ENCODE data around the gene CDH8.

CDH8 gene

GRCh38 chr16:62022688-62023087 lies 13.6 kb downstream of the CDH8 start:
- in situ Hi-C loops (cut with HindIII; ENCODE audit: low pct_ligation_motif_present, low sequenced_read_pairs), result no loop called here
- TF ChIP-seq, protein P1, sequence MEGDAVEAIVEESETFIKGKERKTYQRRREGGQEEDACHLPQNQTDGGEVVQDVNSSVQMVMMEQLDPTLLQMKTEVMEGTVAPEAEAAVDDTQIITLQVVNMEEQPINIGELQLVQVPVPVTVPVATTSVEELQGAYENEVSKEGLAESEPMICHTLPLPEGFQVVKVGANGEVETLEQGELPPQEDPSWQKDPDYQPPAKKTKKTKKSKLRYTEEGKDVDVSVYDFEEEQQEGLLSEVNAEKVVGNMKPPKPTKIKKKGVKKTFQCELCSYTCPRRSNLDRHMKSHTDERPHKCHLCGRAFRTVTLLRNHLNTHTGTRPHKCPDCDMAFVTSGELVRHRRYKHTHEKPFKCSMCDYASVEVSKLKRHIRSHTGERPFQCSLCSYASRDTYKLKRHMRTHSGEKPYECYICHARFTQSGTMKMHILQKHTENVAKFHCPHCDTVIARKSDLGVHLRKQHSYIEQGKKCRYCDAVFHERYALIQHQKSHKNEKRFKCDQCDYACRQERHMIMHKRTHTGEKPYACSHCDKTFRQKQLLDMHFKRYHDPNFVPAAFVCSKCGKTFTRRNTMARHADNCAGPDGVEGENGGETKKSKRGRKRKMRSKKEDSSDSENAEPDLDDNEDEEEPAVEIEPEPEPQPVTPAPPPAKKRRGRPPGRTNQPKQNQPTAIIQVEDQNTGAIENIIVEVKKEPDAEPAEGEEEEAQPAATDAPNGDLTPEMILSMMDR (IDR thresholded peaks at IDR 0.05; ENCODE audit: low read depth, low read length, missing control alignments), result no peak

GRCh38 chr16:62021161-62021581 lies 15.1 kb downstream of the CDH8 start:
- DNase-seq, result no peak
- no peak overlapping the region for H3K27ac ChIP-seq
- TF ChIP-seq, protein P1 (IDR thresholded peaks at IDR 0.05; ENCODE audit: low read depth, low read length, missing control alignments), result no peak
- no peaks in the 10 kb centered on the region for H3K27me3 ChIP-seq (replicated peaks)
- H3K36me3 ChIP-seq (replicated peaks), result no peaks in the 10 kb centered on the region
- H3K4me3 ChIP-seq (ENCODE audit: low read depth, low read length), result no peak overlapping the region
- in situ Hi-C loops (cut with HindIII; ENCODE audit: low pct_ligation_motif_present, low sequenced_read_pairs), result no loop called here

More at GRCh38 chr16:62022688-62023087, 13.6 kb downstream of the CDH8 start:
- Histone ChIP-seq H3K27me3 (replicated peaks) (no peaks in the 10 kb centered on the region), H3K4me3 (ENCODE audit: low read depth, low read length) (no peak overlapping the region), H3K27ac (no peak overlapping the region), H3K36me3 (replicated peaks) (no peaks in the 10 kb centered on the region)
- DNase-seq, result no peak

DNA sequence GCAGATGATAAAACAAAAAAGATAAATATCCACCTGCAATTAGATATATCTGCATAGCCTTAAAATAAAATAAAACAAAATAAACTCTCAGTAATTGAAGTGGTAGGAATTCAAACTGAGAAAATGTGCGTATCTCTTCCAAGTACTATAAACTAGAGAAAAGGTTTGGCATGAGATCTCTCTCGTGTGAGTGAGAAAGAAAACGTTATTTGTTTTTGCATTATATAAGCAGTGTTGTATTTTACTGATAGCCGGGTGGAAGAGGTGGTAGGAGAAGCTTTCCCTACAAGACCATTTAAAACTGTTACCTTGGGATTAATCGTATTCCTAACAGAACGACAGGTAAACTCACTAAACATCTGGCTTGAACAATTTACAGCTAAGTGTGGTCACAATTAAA lies 15.6 kb downstream of the CDH8 start:
- Histone ChIP-seq H3K27ac (no peak overlapping the region), H3K4me3 (ENCODE audit: low read depth, low read length) (no peak overlapping the region), H3K36me3 (replicated peaks) (no peaks in the 10 kb centered on the region), H3K27me3 (replicated peaks) (no peaks in the 10 kb centered on the region)
- TF ChIP-seq, protein P1 (IDR thresholded peaks at IDR 0.05; ENCODE audit: low read depth, low read length, missing control alignments), result no peak
- DNase-seq, result no peak
- in situ Hi-C loops (cut with HindIII; ENCODE audit: low pct_ligation_motif_present, low sequenced_read_pairs), result no loop called here

DNA sequence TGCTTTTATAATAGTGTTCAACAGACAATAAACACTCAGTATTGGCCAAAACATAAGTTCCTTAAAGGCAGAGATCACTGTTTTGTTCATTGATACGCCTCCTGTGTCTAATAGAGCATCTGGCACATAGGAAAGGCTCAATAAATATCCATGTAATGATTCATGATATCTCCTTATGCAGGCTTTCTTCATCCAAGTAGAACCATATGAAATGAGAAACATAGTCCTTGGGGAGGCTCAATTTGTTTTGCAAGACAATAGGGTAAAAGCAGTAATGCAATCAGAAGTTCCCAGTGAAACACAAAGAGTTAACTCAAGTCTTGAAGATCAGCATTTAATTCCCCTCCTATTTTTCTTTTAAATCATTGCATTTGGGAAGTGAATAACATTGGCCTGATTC lies 16.4 kb downstream of the CDH8 start:
- no peak overlapping the region for H3K27ac ChIP-seq
- TF ChIP-seq, protein P1 (IDR thresholded peaks at IDR 0.05; ENCODE audit: low read depth, low read length, missing control alignments), result no peak
- H3K4me3 ChIP-seq (ENCODE audit: low read depth, low read length), result no peak overlapping the region
- DNase-seq, result no peak
- H3K36me3 ChIP-seq (replicated peaks), result no peaks in the 10 kb centered on the region
- H3K27me3 ChIP-seq (replicated peaks), result no peaks in the 10 kb centered on the region
- in situ Hi-C loops (cut with HindIII; ENCODE audit: low pct_ligation_motif_present, low sequenced_read_pairs), result no loop called here

GRCh38 chr16:62018301-62019060 lies 17.8 kb downstream of the CDH8 start:
- no peak overlapping the region for H3K27ac ChIP-seq
- H3K4me3 ChIP-seq (ENCODE audit: low read depth, low read length), result no peak overlapping the region
- in situ Hi-C loops (cut with HindIII; ENCODE audit: low pct_ligation_motif_present, low sequenced_read_pairs), result no loop called here
- no peaks in the 10 kb centered on the region for H3K36me3 ChIP-seq (replicated peaks)
- no peaks in the 10 kb centered on the region for H3K27me3 ChIP-seq (replicated peaks)
- no peak for DNase-seq
- TF ChIP-seq, protein P1 (IDR thresholded peaks at IDR 0.05; ENCODE audit: low read depth, low read length, missing control alignments), result no peak

Data from brain microvascular endothelial cell (primary cell).